GM18526 (cell line): ENCODE data around the gene LITAFD.

Experiments used
- POLR2A ChIP-seq: IDR thresholded peaks from 3 replicates; pipeline ENCODE4 v1.6.1; 2011; ENCODE audit not compliant: insufficient read length; ENCODE audit errors: extremely low read depth

LITAFD gene

DNA sequence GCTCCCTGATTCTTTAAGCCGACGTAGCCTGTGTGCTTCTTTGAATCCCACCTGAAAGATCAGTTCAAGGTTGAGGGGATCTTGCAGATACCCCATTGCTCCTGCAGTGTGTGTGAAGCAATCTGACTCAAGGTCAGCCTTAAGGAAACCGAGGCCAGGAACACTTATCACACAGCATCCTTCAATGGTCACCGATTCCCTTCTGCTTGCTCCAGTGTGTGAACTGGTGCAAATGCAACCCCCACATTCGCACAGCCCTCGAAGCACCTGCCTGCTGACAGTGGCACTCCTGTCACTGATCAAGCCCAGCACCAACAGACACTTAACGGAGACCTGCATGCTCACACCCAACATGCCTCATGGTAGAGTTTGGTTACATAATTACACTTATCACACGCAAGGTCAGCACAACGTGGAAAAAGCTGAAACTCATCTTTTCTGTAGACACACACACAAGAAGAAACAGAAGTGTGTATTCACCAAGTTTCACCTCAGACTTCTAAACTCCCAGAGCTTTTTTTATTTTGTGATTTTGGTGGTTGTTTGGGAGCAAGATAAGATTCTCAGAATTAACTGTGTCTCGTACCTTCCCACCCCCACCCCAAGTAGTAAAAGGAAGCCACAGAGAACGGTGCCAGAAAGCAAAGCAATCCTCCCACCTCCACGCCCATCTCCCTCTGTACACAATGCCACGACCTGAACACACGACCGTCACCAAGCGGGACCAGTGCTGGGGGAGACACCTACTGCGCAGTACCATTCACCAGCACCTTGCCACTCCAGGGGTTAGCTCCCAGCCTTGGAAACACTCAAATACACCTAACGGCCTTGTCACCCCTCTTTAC is 37.2 kb downstream of the LITAFD start:
- no peak for TF ChIP-seq POLR2A

DNA sequence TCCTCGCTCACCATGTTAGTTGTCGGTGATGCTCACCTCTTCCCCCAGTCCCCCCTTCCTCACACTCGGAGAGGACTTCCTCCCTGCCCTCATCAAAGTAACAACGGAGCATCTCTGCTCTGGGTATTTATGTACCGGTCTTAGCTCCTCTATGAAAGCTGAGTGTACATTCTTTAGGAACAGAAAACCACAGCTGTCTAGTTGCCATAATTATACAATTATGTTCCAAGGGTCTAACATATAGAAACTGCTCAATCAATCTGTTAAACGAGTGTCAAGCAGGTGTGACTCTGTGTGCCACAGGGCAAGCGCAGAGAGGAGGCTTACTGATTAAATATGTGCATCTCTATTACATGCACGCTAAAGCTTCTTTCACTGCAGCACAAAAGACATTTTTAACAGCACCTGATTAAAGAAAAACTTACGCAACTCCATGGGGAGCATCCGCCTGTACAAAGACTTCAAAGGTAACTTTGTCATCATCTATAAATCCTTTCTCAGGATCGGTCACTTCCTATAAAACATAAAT is 37.8 kb downstream of the LITAFD start:
- TF ChIP-seq POLR2A: no peak

- no peak for TF ChIP-seq POLR2A
These were observed 38.6 kb downstream of the LITAFD start for GRCh38 chr16:8920645-8921346.

- TF ChIP-seq POLR2A: no peak
These were observed 39.3 kb downstream of the LITAFD start for GRCh38 chr16:8921347-8921984.

DNA sequence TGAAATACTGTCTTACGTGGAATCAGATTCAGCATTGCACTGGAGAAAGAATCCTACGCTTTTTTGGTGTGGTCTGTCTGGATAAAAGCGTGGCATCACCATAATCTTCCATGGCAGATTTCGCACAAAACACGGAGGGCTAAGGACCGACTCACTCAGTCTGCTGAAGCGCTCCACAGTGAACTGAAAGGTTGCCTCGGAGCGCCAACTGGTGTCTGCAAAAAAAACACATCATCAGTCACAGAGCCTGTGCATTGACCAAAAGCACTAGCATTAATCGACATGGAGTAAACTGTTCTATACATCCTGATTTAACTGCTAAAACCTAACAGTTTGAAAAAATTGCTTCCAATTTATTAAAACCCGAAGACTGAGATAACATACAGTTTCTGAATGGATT is 41.0 kb downstream of the LITAFD start:
- no peak for TF ChIP-seq POLR2A

- no peak for TF ChIP-seq POLR2A
These were observed 42.1 kb downstream of the LITAFD start for GRCh38 chr16:8924214-8924613.

GRCh38 chr16:8925455-8925854 is 43.3 kb downstream of the LITAFD start:
- no peak for TF ChIP-seq POLR2A

DNA sequence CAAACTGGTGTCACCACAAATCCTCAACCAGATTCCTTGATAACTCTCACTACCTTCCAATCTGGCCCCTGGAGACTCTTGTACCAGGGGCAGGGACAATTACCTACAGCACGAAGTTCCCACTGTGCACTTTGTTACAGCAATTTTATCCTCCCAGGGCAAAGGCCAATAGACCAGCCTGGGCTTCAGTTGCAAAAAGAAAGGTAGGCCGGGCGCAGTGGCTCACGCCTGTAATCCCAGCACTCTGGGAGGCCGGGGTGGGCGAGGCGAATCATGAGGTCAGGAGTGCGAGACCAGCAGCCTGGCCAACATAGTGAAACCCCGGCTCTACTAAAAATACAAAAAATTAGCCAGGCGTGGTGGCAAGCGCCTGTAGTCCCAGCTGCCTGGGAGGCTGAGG is 44.7 kb downstream of the LITAFD start:
- no peak for TF ChIP-seq POLR2A

GRCh38 chr16:8928467-8928957 is 46.4 kb downstream of the LITAFD start:
- TF ChIP-seq POLR2A: no peak

DNA sequence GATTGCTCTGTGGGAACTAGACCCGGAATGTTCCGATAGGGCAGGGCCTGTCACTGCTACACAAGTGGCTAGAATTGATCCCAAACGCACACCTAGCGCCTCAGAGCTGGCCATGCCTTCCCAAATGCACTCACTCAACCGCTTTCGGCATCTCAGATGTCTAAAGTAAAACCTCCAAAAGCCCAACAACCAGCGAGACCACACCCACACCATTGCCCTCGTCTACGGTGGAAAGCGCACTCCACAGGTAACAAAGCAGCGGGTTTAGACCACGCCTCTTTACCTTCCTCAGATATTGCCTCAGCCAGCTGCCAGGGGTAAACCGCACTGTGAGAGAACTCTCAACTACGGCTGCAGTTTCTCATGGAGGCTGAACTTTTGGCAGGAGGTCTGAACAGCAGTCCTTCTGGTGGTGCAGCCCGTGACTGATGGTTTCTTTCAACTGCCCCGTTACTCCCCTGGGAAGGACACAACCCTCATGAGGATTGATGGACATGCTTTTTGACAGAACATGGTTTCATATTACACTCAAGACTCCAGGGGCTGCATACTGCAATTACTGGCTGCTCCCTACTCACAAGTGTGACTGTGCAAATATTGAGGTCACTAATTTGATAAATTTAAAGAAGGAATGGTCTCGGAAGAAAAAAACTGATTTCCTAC is 47.1 kb downstream of the LITAFD start:
- no peak for TF ChIP-seq POLR2A

- no peak for TF ChIP-seq POLR2A
These were observed 49.7 kb downstream of the LITAFD start for GRCh38 chr16:8931859-8932258.

DNA sequence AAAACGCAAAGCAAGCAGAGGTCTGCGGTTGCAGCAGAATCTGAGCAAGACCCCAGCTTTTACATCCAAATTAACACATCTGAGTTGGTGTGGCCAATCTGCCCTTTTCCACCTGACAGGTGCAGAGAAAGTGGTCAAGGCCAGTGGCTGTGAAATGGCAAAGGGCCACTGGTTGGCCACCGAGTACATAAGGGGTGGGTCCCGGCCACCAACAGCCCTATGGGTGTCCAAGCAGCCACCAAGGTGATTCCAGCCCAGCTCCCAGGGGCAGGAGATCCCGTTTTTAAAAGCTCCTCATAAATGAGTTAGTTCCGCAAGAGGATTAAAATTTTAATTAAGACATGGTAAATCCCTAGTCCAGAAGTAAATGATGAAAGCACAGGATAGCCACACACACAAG is 52.5 kb downstream of the LITAFD start:
- TF ChIP-seq POLR2A: no peak
